ENCODE results near the gene PLCD1.

DNA sequence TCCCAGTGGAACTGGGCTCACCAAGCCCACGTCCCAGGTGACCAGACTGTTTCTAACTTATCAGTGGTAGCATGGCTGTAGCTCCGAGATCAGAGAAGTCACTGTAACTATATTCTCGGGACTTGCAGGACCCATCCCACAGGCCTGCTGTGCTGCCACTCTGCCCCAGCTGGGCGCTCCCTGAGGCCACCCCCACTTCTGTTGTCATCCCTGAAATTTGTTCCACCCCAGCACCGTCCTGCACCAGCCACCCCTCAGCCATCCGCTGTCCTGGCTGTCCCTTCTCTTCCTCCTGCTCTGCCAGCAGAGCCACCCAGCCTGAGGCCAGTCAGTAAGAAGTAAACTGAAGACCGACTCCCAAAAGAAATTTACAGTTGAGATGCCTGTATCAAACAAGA, 71.9 kb downstream of the PLCD1 start:
- TF ChIP-seq, protein P1, sequence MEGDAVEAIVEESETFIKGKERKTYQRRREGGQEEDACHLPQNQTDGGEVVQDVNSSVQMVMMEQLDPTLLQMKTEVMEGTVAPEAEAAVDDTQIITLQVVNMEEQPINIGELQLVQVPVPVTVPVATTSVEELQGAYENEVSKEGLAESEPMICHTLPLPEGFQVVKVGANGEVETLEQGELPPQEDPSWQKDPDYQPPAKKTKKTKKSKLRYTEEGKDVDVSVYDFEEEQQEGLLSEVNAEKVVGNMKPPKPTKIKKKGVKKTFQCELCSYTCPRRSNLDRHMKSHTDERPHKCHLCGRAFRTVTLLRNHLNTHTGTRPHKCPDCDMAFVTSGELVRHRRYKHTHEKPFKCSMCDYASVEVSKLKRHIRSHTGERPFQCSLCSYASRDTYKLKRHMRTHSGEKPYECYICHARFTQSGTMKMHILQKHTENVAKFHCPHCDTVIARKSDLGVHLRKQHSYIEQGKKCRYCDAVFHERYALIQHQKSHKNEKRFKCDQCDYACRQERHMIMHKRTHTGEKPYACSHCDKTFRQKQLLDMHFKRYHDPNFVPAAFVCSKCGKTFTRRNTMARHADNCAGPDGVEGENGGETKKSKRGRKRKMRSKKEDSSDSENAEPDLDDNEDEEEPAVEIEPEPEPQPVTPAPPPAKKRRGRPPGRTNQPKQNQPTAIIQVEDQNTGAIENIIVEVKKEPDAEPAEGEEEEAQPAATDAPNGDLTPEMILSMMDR (IDR thresholded peaks at IDR 0.05; ENCODE audit: insufficient read depth, low read depth, low read length) = no peak
- no peak for TF ChIP-seq EZH2 (IDR thresholded peaks at IDR 0.05; ENCODE audit: insufficient read depth, low read length)
